ENCODE measurements around the gene BTBD8.

GRCh38 chr1:92228401-92228800 lies 148.3 kb downstream of the BTBD8 start:
- TF ChIP-seq TAF1 (IDR thresholded peaks at IDR 0.05; ENCODE audit: low read depth, low read length) (no peak), POLR2AphosphoS5 (IDR thresholded peaks at IDR 0.05; ENCODE audit: low read depth, low read length) (no peak), POLR2A (IDR thresholded peaks at IDR 0.05; ENCODE audit: low read depth, low read length) (no peak)
